ENCODE measurements around the gene ERO1A.

The ERO1A gene

GRCh38 chr14:52700701-52701172 lies 5.4 kb upstream of the ERO1A start:
- DNase-seq (ENCODE audit: low spot score), result no peak

GRCh38 chr14:52694761-52695480 lies 437 bp downstream of the ERO1A start:
- peak; percentile 79 for DNase-seq (ENCODE audit: low spot score)

DNA sequence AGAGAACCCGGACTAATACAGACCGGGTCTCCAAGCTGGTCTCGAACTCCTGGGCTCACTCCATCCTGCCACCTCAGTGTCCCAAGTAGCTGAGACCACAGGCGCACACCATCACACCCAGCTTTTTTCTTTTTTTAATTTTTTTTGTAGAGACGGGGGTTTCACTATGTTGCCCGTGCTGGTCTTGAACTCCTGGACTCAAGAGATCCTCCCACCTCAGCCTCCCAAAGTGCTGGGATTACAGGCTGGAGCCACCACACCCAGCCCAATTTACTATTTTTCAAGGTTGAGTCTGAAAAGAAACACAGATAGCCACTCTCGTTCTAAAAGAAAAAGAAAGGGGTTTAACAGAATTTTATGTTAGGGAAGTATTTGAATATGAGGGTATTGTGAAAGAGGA lies 1.8 kb downstream of the ERO1A start:
- DNase-seq (ENCODE audit: low spot score), result no peak

GRCh38 chr14:52693036-52693435 lies 2.3 kb downstream of the ERO1A start:
- no peak for DNase-seq (ENCODE audit: low spot score)

- DNase-seq (ENCODE audit: low spot score), result peak; percentile 42
These were observed 3.0 kb downstream of the ERO1A start for GRCh38 chr14:52692248-52692962.

GRCh38 chr14:52690983-52691760 lies 4.2 kb downstream of the ERO1A start:
- DNase-seq (ENCODE audit: low spot score), result no peak

GRCh38 chr14:52686176-52686575 lies 9.2 kb downstream of the ERO1A start:
- no peak for DNase-seq (ENCODE audit: low spot score)

- no peak for DNase-seq (ENCODE audit: low spot score)
These were observed 11.3 kb downstream of the ERO1A start for GRCh38 chr14:52683985-52684520.

DNA sequence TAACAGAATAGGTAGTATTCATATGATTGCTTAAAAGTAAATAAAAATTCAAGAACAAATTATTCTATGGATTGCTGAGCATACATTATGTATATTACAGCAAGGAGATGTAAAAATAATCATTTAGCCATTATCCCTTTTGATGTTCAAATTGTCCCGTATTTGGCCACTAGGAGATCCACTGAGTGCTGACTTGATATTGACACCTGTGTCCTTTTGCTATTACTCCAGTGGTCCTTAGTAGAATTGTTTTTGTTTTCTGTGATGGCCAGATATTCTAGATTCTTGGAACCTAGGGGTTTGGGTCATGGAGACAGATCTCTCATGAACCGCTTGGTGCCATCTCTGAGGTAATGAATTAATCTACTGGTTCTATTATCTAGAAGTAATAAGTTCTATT lies 16.8 kb downstream of the ERO1A start:
- DNase-seq (ENCODE audit: low spot score), result peak; percentile 4

- no peak for DNase-seq (ENCODE audit: low spot score)
These were observed 31.5 kb downstream of the ERO1A start for GRCh38 chr14:52663850-52664249.

GRCh38 chr14:52661314-52661713 lies 34.0 kb downstream of the ERO1A start:
- DNase-seq (ENCODE audit: low spot score), result peak; percentile 22

DNA sequence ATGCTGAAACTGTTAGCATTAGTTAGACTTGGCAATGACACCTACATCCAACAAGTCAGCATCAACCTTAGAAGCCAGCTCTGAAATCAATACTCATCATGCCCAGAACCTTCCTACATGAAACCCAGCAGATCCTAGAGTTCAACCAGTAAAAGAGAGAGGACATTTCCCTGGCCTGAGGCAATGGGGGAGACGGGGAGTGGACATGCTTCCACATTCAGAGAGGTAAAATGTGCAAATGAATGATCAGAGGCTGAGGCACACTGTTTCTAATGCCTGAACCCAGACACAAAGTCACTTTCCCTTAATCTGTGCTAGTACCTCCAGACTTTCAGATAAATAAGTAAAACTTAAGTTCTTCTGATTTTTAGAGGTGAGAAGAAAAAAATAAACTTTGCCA lies 34.5 kb downstream of the ERO1A start:
- DNase-seq (ENCODE audit: low spot score), result no peak

- DNase-seq (ENCODE audit: low spot score), result no peak
These were observed 35.0 kb downstream of the ERO1A start for GRCh38 chr14:52660325-52660724.

DNA sequence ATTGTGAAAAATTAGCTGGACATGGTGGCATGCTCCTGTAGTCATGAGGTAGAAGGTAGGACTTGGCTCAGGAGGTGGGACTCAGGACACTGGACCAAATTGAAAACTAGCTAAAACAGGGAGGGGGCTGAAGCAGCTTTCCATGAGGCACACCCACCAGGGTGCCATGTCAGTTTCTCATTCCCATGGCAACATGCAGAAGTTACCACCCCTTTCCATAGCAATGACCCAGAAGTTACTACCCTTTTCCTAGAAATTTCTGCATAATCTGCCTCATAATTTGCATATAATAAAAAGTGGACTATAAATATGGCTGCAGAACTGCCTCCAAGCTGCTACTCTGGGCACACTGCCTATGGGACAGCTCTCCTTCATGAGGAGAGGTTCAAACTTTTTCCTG lies 38.5 kb downstream of the ERO1A start:
- DNase-seq (ENCODE audit: low spot score), result no peak

DNA sequence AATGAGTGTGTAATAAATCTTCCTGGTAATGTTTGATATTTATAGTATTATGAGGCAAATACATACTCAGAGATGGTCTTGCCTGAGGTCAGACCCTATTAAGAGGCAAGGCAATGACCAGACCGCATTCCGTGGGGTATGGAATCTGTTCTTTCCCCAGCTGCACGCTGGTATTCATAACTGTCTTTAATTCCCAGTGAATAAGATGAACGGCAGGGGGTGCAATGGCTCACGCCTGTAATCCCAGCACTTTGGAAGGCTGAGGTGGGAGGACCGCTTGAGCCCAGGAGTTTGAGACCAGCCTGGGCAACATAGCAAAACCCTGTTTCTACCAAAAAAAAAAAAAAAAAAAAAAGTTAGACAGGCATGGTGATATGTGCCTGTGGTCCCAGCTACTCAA lies 44.6 kb downstream of the ERO1A start:
- DNase-seq (ENCODE audit: low spot score), result no peak

DNA sequence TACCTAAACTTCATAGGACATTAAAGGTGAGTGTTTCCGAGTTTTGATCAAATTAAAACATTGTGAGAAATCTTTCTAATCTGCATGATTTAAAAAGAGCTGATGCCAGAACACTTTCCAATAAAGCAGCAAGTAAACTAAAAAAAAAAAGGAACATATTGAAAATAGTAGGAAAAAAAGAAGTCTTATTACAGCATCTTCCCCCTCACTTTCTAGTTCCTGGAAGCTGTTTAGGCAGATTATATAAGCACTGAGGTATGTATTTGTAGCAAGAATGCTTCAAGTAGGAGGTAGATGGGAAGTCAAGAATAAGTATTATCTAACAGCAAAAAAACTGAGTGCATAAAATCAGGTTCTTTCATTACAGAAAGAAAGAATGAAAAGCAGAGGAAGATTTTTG lies 45.8 kb downstream of the ERO1A start:
- DNase-seq (ENCODE audit: low spot score), result no peak

DNA sequence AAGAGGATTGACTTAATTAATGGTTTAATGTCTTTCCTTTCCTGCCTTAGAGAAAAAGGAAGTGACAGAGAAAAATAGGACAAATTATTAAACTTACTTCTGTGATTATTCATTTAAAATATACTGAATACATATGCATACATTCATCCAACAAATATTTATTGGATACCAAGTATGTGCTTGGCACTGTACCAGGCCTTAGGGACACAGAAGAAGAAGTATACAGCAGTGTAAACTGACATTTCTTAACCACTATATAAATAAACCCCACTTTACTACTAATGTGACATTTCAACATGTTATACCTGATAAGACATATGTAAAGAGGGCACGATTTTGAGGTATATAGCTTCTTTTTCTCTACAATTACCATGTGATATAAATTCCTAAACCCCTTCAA lies 53.6 kb downstream of the ERO1A start:
- no peak for DNase-seq (ENCODE audit: low spot score)

GRCh38 chr14:52640137-52640536 lies 55.2 kb downstream of the ERO1A start:
- peak; percentile 25 for DNase-seq (ENCODE audit: low spot score)

GRCh38 chr14:52619687-52620086 lies 75.7 kb downstream of the ERO1A start:
- DNase-seq (ENCODE audit: low spot score), result no peak

GRCh38 chr14:52618602-52619001 lies 76.8 kb downstream of the ERO1A start:
- no peak for DNase-seq (ENCODE audit: low spot score)

DNA sequence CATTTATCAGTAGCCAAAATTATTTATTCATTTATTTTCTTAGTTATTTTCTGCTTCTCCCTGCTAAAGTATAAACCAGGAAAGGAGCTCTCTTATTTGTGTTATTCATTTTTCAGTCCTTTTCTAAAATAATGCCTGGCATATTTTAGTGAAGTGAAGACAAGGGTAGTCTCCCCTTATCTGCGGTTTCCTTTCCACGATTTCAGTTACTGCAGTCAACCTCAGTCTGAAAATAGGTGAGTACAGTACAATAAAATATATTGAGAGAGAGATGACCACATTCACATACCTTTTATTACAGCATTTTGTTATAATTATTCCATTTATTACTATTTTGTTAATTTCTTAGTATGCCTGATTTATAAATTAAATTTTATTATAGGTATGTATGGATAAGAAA lies 85.2 kb downstream of the ERO1A start:
- no peak for DNase-seq (ENCODE audit: low spot score)

DNA sequence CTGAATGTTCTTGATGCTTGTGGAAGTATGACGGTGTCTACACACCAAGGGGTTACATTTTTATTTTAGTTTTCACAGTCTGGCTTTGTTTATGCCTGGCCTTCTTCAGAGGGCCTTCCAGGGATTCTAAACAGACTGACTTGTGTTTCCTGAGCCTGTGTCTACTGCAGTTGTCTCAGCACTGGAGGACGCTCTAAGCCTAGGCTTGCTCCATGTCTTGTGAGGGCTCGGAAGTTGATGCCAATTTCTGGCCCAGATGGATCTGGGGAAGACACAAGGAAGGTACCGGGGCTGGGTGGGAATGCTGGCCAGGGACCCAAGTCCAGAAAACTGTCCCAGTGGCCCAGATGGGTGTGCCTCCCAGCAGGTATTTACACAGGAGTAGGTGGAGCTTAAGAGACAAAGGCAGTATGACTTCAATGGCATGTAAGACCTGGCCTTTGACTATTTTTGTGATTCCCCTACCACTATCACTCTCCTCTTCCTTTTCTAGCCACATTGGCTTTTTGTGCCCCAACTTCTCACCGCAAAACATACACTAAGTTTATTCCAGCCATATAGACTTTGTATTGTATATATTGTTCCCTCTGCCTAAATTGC lies 85.8 kb downstream of the ERO1A start:
- no peak for DNase-seq (ENCODE audit: low spot score)

Data from activated CD4-positive, alpha-beta T cell treated with anti-CD3 and anti-CD28 coated beads, Interleukin-2, Interleukin-4, amounts not matched to agents 100 ng/mL and 50 ng/mL, durations not matched to agents 16 hours and 8 hours (primary cell).